DOHH2 (cell line): ENCODE measurements around the gene LRSAM1.

Experiments
- H3F3A ChIP-seq: fragments of 200-600 bp; sonication (generic), shearing (Covaris generic); 2 replicates; pipeline ENCODE4 v1.6.0; 2016; ENCODE audit warnings: antibody characterized with exemption, mild to moderate bottlenecking; ENCODE audit not compliant: control insufficient read depth, insufficient read depth
- H3K27ac ChIP-seq: fragments of 200-600 bp; sonication (generic); 2 replicates; pipeline ENCODE4 v1.5.1; 2014; ENCODE audit warnings: low read depth, mild to moderate bottlenecking, low read length, moderate library complexity
- H3K27me3 ChIP-seq: fragments of 200-600 bp; sonication (generic); 2 replicates; pipeline ENCODE4 v1.6.1; 2014; ENCODE audit warnings: mild to moderate bottlenecking, low read length, mixed read lengths; ENCODE audit not compliant: control insufficient read depth
- H3K36me3 ChIP-seq: fragments of 200-600 bp; sonication (generic); 2 replicates; pipeline ENCODE4 v1.6.1; 2014; ENCODE audit warnings: mild to moderate bottlenecking, low read length, moderate library complexity, mixed read lengths; ENCODE audit not compliant: control insufficient read depth
- H3K4me1 ChIP-seq: fragments of 200-600 bp; sonication (generic); 2 replicates; pipeline ENCODE4 v1.6.1; 2014; ENCODE audit warnings: mild to moderate bottlenecking, low read length, mixed read lengths; ENCODE audit not compliant: control insufficient read depth
- H3K4me2 ChIP-seq: fragments of 200-600 bp; sonication (generic); 2 replicates; pipeline ENCODE4 v1.6.0; 2014; ENCODE audit warnings: mild to moderate bottlenecking, low read length, moderate library complexity
- H3K4me3 ChIP-seq: fragments of 200-600 bp; sonication (generic); 2 replicates; pipeline ENCODE4 v1.5.1; 2014; ENCODE audit warnings: mild to moderate bottlenecking, low read length, mixed read lengths
- H3K79me2 ChIP-seq: fragments of 200-600 bp; sonication (generic); 2 replicates; pipeline ENCODE4 v1.6.1; 2014; ENCODE audit warnings: mild to moderate bottlenecking, low read length, mixed read lengths; ENCODE audit not compliant: control insufficient read depth
- H3K9me2 ChIP-seq: fragments of 200-600 bp; sonication (generic); replicated peaks from 2 replicates; pipeline ENCODE4 v1.6.1; 2014; ENCODE audit warnings: mild to moderate bottlenecking, low read length, mixed read lengths; ENCODE audit not compliant: control insufficient read depth
- H3K9me3 ChIP-seq: fragments of 200-600 bp; sonication (generic); 2 replicates; pipeline ENCODE4 v1.6.1; 2014; ENCODE audit warnings: antibody characterized with exemption, low read length, mixed read lengths; ENCODE audit not compliant: control insufficient read depth, insufficient read depth
- H4K20me1 ChIP-seq: fragments of 200-600 bp; sonication (generic); 2 replicates; pipeline ENCODE4 v1.6.0; 2014; ENCODE audit warnings: low read depth, mild to moderate bottlenecking, antibody characterized with exemption, low read length, moderate library complexity; ENCODE audit not compliant: control insufficient read depth, insufficient read depth
- CTCF ChIP-seq: fragments of 200-600 bp; sonication (generic); IDR thresholded peaks from one replicate; pipeline ENCODE4 v1.5.1; 2014; ENCODE audit warnings: antibody characterized with exemption, mild to moderate bottlenecking, low read depth, low read length; ENCODE audit not compliant: poor library complexity, severe bottlenecking
- EZH2phosphoT487 ChIP-seq: fragments of 200-600 bp; sonication (generic); IDR thresholded peaks from 2 replicates; pipeline ENCODE4 v1.6.1; 2017; ENCODE audit warnings: borderline replicate concordance, mild to moderate bottlenecking, antibody characterized with exemption, low read length, moderate library complexity, mixed read lengths

Gene LRSAM1

GRCh38 chr9:127503947-127504886 lies 52.9 kb downstream of the LRSAM1 start:
- no peaks in the 10 kb centered on the region for H3K27me3 ChIP-seq
- H3K9me2 ChIP-seq, result no peaks in the 10 kb centered on the region
- no peaks in the 10 kb centered on the region for H3K79me2 ChIP-seq
- no peaks in the 10 kb centered on the region for H3F3A ChIP-seq
- no peak overlapping the region for H3K4me3 ChIP-seq
- H3K36me3 ChIP-seq, result no peaks in the 10 kb centered on the region
- no peak overlapping the region for H3K4me2 ChIP-seq
- no peaks in the 10 kb centered on the region for H3K9me3 ChIP-seq
- TF ChIP-seq EZH2phosphoT487 (no peak), CTCF (peak; percentile 93)
- H3K4me1 ChIP-seq, result no peaks in the 10 kb centered on the region
- H3K27ac ChIP-seq, result no peak overlapping the region
- H4K20me1 ChIP-seq, result no peaks in the 10 kb centered on the region

GRCh38 chr9:127504887-127505251 lies 53.6 kb downstream of the LRSAM1 start:
- TF ChIP-seq CTCF (no peak), EZH2phosphoT487 (no peak)
- Histone ChIP-seq H3K4me1 (no peaks in the 10 kb centered on the region), H3F3A (no peaks in the 10 kb centered on the region), H3K4me3 (no peak overlapping the region), H3K36me3 (no peaks in the 10 kb centered on the region), H3K9me3 (no peaks in the 10 kb centered on the region), H3K79me2 (no peaks in the 10 kb centered on the region), H4K20me1 (no peaks in the 10 kb centered on the region), H3K4me2 (no peak overlapping the region), H3K9me2 (no peaks in the 10 kb centered on the region), H3K27me3 (no peaks in the 10 kb centered on the region), H3K27ac (no peak overlapping the region)

GRCh38 chr9:127505396-127506116 lies 54.2 kb downstream of the LRSAM1 start:
- no peaks in the 10 kb centered on the region for H4K20me1 ChIP-seq
- no peak overlapping the region for H3K4me2 ChIP-seq
- no peaks in the 10 kb centered on the region for H3K27me3 ChIP-seq
- no peaks in the 10 kb centered on the region for H3K79me2 ChIP-seq
- H3K9me3 ChIP-seq, result no peaks in the 10 kb centered on the region
- H3K9me2 ChIP-seq, result no peaks in the 10 kb centered on the region
- no peaks in the 10 kb centered on the region for H3K4me1 ChIP-seq
- no peak overlapping the region for H3K27ac ChIP-seq
- no peak for TF ChIP-seq EZH2phosphoT487
- TF ChIP-seq CTCF, result peak; percentile 48
- H3F3A ChIP-seq, result no peaks in the 10 kb centered on the region
- no peak overlapping the region for H3K4me3 ChIP-seq
- H3K36me3 ChIP-seq, result no peaks in the 10 kb centered on the region
